Gastroesophageal sphincter (tissue), 4 donors: ENCODE measurements around the gene RABGGTA. TPM values are rescaled to one million over a fixed set of nuclear protein-coding genes. Genes with fewer than 3 reads are reported as not detected.

Experiments
- ATAC-seq: fragments of 150-250 bp; one replicate; pipeline ENCODE4 v1.9.1; 2016; ENCODE audit warnings: mild to moderate bottlenecking, moderate library complexity
- H3K27ac ChIP-seq, 4 donors: fragments of 200-600 bp; sonication (generic) in 3 of 4; 1 replicate in 3 of 4; 2 replicates in 1 of 4; pipeline ENCODE4 v1.5.1; 2016 to 2019
- H3K27me3 ChIP-seq: fragments of 200-600 bp; sonication (generic); one replicate; pipeline ENCODE4 v1.5.1; 2019
- H3K36me3 ChIP-seq, 2 donors: fragments of 200-600 bp; sonication (generic); one replicate each; pipeline ENCODE4 v1.5.1; 2019; ENCODE audit warnings: control low read depth in 1 of 2
- H3K4me1 ChIP-seq, 3 donors: fragments of 200-600 bp; sonication (generic); 1 replicate in 2 of 3; 2 replicates in 1 of 3; pipeline ENCODE4 v1.5.1; 2016 to 2019; ENCODE audit warnings: control low read depth in 2 of 3
- H3K4me3 ChIP-seq, 2 donors: fragments of 200-600 bp; sonication (generic); one replicate each; pipeline ENCODE4 v1.5.1; 2019; ENCODE audit warnings: mild to moderate bottlenecking in 1 of 2, moderate library complexity in 1 of 2
- H3K9me3 ChIP-seq, 3 donors: fragments of 200-600 bp; sonication (generic); one replicate each; pipeline ENCODE4 v1.5.1; 2017 to 2019; ENCODE audit warnings: control low read depth in 2 of 3
- CTCF ChIP-seq, 4 experiments: fragments of 200-600 bp in 2 of 4; fragments of 450-650 bp in 2 of 4; sonication (generic) in 1 of 4; IDR thresholded peaks; one replicate each; pipeline ENCODE4 v1.5.1; 2017 to 2019; ENCODE audit warnings: antibody characterized with exemption in 4 of 4, mild to moderate bottlenecking in 2 of 4, moderate library complexity in 2 of 4
- EP300 ChIP-seq: sonication (generic); formaldehyde crosslinking; IDR thresholded peaks from one replicate; pipeline ENCODE4 v1.6.1; 2017; ENCODE audit warnings: antibody characterized with exemption, mild to moderate bottlenecking
- POLR2A ChIP-seq, 2 donors: fragments of 450-650 bp; IDR thresholded peaks; one replicate each; pipeline ENCODE4 v1.6.1; 2017; ENCODE audit warnings: antibody characterized with exemption in 2 of 2, mild to moderate bottlenecking in 2 of 2, moderate library complexity in 1 of 2
- POLR2AphosphoS5 ChIP-seq: sonication (generic); formaldehyde crosslinking; IDR thresholded peaks from one replicate; pipeline ENCODE4 v1.6.1; 2017; ENCODE audit warnings: antibody characterized with exemption
- WGBS, 2 donors: methylation state at CpG; one replicate each; pipeline ENCODE4 v1.1.5; 2018; ENCODE audit warnings: low coverage in 1 of 2; 5-methylcytosine and 5-hydroxymethylcytosine counted together
- total RNA-seq, 4 donors: library from RNA; depleted of rRNA; stranded (reverse); fragments of >200 nt; gene quantifications; one replicate each; pipeline ENCODE4 v1.1.0, GENCODE V29; 2016

The RABGGTA gene
- total RNA-seq, 4 donors from 2014 or later: 12.9 to 27.6 (median 16.5) TPM

GRCh38 chr14:24311837-24312615, 40.6 kb upstream of the RABGGTA start:
- 67 to 83% methylated on average over 1 of the region's 1 CpG for WGBS, 2 donors
- no peak for TF ChIP-seq CTCF (IDR thresholded peaks at IDR 0.05)
- no peak for TF ChIP-seq POLR2AphosphoS5
- TF ChIP-seq EP300: no peak
- no peak for TF ChIP-seq POLR2A (IDR thresholded peaks at IDR 0.05)
- no peaks in the 10 kb centered on the region for H3K9me3 ChIP-seq
- peak overlapping the region; percentile 40 to 65 for H3K4me3 ChIP-seq
- H3K27ac ChIP-seq: peak overlapping the region in 3 of 4 donors; percentile 85 to 87 (median 86)
- H3K4me1 ChIP-seq: peaks cover 0 to 86% (median 14%) of the 10 kb centered on the region in 3 donors
- peaks cover 0 to 9% of the 10 kb centered on the region in 2 donors for H3K36me3 ChIP-seq
- ATAC-seq: no peak
- peaks cover 27% of the 10 kb centered on the region for H3K27me3 ChIP-seq

- no CpG with 5 or more reads among the region's 99 CpGs for WGBS, 2 donors
- ATAC-seq: peak; percentile 89
- Histone ChIP-seq H3K27ac (peak within 1 kb of the TSS; percentile 14 to 87 (median 86)), H3K4me3 (peak within 1 kb of the TSS; percentile 40 to 65), H3K9me3 (no peaks in the 10 kb centered on the region), H3K27me3 (peaks cover 16% of the 10 kb centered on the region), H3K36me3 (peaks cover 0 to 20% of the 10 kb centered on the region in 2 donors), H3K4me1 (peaks cover 0 to 75% (median 14%) of the 10 kb centered on the region in 3 donors)
- no peak for TF ChIP-seq EP300
- peak in 1 of 2 donors; percentile 20 for TF ChIP-seq POLR2A (IDR thresholded peaks at IDR 0.05)
- TF ChIP-seq POLR2AphosphoS5: peak; percentile 40
- peak in 3 of 4 experiments; percentile 46 to 61 (median 53) for TF ChIP-seq CTCF (IDR thresholded peaks at IDR 0.05)
Measured at GRCh38 chr14:24310646-24311604, 39.5 kb upstream of the RABGGTA start, which contains the start of gene LTB4R. LTB4R (plus strand) TSS chr14:24311502; CDS start chr14:24315652, 4,150 bp downstream.

- peak overlapping the region in 1 of 2 donors; percentile 65 for H3K4me3 ChIP-seq
- no peak for TF ChIP-seq EP300
- no peak for TF ChIP-seq CTCF (IDR thresholded peaks at IDR 0.05)
- TF ChIP-seq POLR2AphosphoS5: no peak
- TF ChIP-seq POLR2A (IDR thresholded peaks at IDR 0.05): no peak
- WGBS, 2 donors: 22% methylated on average over 1 of the region's 5 CpGs; no CpG with 5 or more reads in 1 of the 2 donors
- H3K27ac ChIP-seq: peak overlapping the region in 3 of 4 donors; percentile 85 to 87 (median 86)
- peaks cover 0 to 27% of the 10 kb centered on the region in 2 donors for H3K36me3 ChIP-seq
- ATAC-seq: no peak
- no peaks in the 10 kb centered on the region for H3K9me3 ChIP-seq
- H3K4me1 ChIP-seq: peaks cover 0 to 70% (median 14%) of the 10 kb centered on the region in 3 donors
- peaks cover 9% of the 10 kb centered on the region for H3K27me3 ChIP-seq
Measured at GRCh38 chr14:24310265-24310645, 38.9 kb upstream of the RABGGTA start.

- Histone ChIP-seq H3K36me3 (peaks cover 0 to 33% of the 10 kb centered on the region in 2 donors), H3K4me1 (peaks cover 0 to 70% (median 14%) of the 10 kb centered on the region in 3 donors), H3K4me3 (peak within 1 kb of the TSS; percentile 40 to 65), H3K9me3 (no peaks in the 10 kb centered on the region), H3K27me3 (peaks cover 4% of the 10 kb centered on the region), H3K27ac (peak within 1 kb of the TSS; percentile 14 to 87 (median 86))
- 60% methylated on average over 4 of the region's 5 CpGs; no CpG with 5 or more reads in 1 of the 2 donors for WGBS, 2 donors
- no peak for TF ChIP-seq POLR2A (IDR thresholded peaks at IDR 0.05)
- no peak for TF ChIP-seq POLR2AphosphoS5
- no peak for TF ChIP-seq EP300
- no peak for TF ChIP-seq CTCF (IDR thresholded peaks at IDR 0.05)
- ATAC-seq: no peak
Measured at GRCh38 chr14:24309538-24310264, 38.3 kb upstream of the RABGGTA start, which contains the start of gene LTB4R2. LTB4R2 (plus strand) TSS chr14:24310140; CDS start chr14:24310665, 525 bp downstream.
